DMS 273 (cell line): Measurements from ENCODE around the gene ZNRF1.
"Not testable (repeated sequence)": the region's sequence is repeated elsewhere in the genome, so short reads cannot be mapped to it uniquely, and the experiment has no call there.

ENCODE experiments used
- DNase-seq: peaks from one replicate; lab custom pipeline; 2025; ENCODE audit not compliant: unreplicated experiment; lab: John Stamatoyannopoulos, UW

Gene ZNRF1

GRCh38 chr16:75074920-75075687, 76.3 kb downstream of the ZNRF1 start:
- no peak for DNase-seq

GRCh38 chr16:75075688-75076268, 77.0 kb downstream of the ZNRF1 start:
- no peak for DNase-seq

DNA sequence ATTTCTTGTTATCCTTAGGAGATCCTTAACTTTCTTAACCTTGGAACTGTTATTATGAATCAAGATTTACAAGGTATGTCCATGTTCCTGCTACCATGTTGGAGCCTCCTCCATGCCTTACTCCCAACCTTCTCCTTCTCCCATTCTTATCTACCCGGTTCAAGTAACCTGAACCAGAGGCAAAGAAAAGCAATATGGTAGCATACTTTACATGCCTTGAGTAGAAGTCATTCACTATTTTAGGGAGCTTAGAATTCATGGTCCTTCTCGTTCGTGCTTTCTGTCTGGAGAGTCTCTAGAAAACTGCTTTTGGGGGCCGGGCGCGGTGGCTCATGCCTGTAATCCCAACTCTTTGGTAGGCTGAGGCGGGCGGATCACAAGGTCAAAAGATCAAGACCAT, 80.1 kb downstream of the ZNRF1 start:
- no peak for DNase-seq

- no peak for DNase-seq
Measured at GRCh38 chr16:75079346-75079926, 80.6 kb downstream of the ZNRF1 start.

DNA sequence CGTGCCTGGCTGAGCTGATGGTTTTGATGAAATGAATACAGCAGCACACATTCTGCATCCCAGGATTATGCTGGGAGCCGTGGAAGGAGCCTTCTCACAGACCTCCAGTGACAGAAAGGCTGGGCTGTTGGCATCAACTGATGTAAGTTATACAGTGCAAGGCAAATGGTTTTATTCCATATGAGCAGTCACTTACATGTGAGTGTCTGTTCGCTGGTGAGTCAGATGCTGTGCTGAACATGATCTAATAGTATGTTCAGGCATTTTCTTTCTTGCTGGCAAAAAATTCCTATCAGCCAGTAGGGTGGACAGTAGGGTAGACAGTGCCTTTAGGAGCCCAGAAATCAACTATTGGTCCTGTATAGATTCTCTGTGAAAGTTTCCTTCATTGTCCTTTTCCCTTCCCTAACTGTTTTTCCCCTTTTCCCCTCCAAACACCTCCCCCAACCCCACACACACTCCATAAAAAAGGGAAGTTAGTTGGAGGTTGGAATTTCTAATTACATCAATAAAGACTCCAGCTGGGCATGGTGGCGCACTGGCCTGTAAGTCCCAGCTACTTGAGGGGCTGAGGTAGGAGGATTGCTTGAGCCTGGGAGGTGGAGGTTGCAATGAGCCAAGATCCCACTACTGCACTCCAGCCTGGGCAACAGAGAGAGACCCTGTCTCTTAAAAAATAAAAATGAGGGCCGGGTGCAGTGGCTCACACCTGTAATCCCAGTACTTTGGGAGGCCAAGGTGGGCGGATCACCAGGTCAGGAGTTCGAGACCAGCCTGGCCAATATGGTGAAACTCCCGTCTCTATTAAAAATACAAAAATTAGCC, 81.6 kb downstream of the ZNRF1 start:
- peak; percentile 14 for DNase-seq

GRCh38 chr16:75081179-75081859, 82.5 kb downstream of the ZNRF1 start:
- peak; percentile 31 for DNase-seq

- no peak for DNase-seq
Measured at GRCh38 chr16:75083813-75084212, 85.0 kb downstream of the ZNRF1 start.

- DNase-seq = no peak
Measured at GRCh38 chr16:75085556-75085955, 86.7 kb downstream of the ZNRF1 start.

DNA sequence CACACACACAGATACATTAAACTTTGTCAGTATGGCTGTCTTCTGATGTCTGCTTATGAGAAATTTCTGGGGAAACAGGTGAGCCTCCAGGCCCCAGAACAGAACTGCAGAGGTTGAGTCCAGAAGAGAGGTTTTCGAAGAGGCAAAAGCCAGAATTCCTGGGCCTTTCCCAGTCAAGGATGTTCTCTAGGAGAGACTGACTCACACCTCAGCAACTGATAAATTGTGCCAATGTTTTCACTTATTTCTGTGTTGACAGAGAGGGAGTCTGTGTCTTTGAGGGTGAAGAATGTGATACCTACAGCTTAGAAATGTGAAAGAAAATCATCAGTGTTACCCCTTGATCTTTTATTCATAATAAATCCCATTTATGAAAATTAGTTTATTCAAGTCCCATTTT, 87.5 kb downstream of the ZNRF1 start:
- DNase-seq = no peak

DNA sequence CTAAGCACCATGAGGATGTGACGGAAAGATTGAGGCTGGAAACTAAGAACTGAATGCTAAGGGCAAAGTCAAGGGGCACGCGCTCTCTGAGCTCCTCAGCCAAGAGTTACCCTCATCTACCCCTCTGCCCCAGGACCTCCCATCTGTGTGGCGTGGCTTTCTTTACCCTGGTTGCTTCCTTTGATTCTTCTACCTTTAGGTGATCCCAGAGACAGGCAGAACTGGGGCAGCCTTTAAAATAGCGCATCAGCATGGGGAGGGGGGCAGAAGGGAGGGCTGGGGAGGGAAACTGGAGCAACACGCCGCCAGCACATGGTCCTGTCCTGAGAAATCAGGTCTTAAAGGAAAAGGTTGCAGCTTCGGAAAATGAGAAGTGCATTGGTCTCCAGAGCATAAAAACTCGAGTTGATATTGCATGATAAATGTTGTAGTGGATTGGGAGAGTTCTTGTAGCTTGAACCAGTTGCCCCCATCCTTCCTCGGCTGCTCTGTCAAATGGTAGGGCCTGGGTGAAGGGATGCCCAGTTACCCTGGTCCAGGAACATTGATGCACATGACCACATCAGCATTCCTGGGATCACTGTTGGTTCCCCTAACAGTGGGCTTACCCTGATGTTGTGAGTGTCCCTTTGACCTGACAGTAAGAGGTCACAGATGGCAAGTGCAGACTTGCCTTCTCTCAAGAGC, 88.0 kb downstream of the ZNRF1 start:
- peak; percentile 50 for DNase-seq

GRCh38 chr16:75087375-75087979, 88.7 kb downstream of the ZNRF1 start:
- peak; percentile 87 for DNase-seq

DNA sequence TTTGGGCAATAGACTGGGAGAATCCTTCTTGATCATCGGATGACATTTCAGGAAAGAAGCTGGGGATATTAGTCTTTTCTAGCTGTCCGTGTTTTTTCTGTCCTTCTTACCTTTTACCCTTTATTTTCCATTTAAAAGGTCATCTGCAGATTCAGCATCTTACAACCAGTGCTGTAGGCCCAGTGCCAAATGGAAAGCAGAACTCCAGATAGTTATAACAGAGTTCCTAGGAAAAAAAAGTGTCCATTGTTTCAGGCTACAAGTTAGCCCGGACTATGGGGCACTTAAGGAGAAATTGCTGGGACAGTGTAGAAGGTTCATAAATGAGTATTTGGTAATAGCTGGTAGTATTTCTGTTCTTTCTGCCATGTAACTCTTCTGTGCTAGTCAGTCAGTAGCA, 89.4 kb downstream of the ZNRF1 start:
- DNase-seq = no peak

DNA sequence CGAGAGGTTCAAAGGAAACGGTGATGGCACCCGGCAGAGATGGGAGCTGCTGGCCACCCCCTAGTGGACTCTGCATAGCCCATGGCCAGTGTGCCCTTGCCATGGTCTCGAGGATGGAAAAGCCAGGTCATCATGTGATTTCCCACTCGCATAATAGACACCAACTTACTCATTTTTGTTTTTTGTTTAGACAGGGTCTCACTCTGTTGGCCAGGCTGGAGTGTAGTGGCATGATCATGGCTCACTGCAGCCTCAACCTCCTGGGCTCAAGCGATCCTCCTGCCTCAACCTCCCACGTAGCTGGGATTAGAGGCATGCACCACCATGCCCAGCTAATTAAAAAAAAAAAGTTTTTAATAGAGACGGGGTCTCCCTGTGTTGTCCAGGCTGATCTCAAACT, 90.1 kb downstream of the ZNRF1 start:
- DNase-seq = no peak

- no peak for DNase-seq
Measured at GRCh38 chr16:75089486-75090202, 90.8 kb downstream of the ZNRF1 start.

DNA sequence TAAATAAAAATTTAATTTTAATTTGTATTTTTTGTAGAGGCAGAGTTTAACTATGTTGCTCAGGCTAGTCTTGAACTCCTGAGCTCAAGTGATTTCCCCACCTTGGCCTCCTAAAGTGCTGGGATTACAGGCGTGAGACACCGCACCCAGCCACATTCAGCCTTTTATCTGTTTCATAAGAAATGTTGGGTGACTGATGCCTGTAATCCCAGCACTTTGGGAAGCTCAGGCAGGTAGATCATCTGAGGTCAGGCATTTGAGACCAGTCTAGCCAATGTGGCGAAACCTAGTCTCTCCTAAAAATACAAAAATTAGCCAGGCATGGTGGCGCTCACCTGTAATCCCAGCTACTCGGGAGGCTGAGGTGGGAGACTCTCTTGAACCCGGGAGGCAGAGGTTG, 92.1 kb downstream of the ZNRF1 start:
- not testable (repeated sequence) for DNase-seq

- DNase-seq = not testable (repeated sequence)
Measured at GRCh38 chr16:75091619-75092018, 92.8 kb downstream of the ZNRF1 start.

GRCh38 chr16:75092777-75093176, 94.0 kb downstream of the ZNRF1 start:
- DNase-seq = peak; percentile 21

DNA sequence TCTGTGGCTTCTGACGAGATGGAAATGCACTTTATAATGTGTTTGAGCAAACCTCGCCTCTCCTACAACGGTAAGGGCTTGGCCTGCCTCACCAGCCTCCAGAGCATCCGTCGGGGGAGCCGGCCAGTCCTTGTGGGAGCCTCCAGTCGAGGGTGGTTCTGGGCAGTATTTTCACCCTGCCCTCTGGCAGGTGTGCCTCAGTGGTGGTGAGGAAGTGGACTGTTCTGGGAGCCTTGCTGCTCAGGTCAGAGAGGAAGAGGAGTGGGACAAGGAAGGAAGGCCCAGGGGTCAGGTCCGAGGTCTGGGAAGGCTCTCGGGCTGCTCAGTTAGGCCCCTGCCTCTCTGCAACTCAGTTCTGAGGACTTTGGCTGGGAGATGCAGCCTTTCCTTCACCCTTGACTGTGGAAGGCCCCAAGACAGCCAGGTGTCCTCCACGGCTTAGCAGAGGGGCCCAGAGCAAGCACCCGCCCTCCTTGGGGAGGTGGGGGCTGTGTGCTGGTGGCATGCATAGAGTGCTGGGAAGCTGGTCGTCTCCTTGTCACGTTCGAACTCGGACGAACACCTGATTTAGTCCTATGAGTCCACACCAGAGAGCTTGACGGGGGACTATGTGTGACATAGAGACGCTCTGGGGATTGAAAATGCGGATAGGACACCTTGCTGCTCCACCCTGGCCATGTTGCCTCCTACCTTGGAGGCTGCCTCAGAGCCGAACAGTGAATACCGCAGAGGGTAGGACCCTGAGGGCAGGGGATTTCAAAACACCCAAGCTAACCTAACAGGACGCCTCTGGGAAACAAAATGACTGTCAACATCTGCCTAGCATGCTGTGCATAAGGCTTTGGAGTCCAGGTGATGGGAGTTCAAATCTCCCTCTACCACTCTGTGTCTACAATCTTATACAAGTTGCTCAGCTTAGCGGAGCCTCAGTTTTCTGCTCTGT, 95.0 kb downstream of the ZNRF1 start:
- DNase-seq = no peak
